ENCODE measurements around the gene MIB2.

MIB2 gene

DNA sequence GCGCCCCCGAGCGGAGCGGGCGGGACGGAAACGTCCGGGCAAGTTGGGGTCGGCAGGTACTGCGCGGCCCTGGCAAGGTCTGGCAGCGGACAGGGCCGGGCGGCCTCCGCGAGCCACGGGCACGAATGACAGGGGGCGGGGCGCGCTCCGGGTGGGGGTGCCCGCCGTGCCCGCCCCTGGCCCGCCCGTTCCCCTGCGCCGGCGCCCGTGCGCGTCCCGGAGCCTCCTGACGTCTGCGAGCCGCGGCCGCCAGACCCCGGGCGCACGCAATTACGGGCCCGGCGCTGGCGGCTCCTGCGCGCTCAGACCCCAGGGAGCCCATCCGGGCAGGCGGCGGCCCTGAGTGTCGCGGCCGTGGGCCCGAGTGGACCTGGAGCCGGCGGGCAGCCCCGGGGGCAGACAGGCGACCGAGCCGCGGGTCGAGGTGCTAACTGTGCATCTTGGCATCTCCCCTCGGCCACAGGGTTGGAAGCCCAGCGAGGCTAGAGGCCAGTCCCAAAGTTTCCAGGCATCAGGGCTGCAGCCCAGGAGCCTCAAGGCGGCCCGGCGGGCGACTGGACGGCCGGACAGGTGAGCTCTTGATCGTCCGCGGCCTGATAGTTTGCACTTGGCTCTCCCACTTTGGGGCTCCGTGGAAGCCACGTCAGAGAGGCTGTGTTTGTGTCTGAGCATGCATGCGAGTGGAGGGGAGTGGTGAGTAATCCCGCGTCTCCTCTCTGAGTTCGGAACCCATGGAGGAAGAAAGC is 918 bp downstream of the MIB2 start:
- peak; percentile 59 to 61 for DNase-seq

GRCh38 chr1:1616838-1617237 is 1.5 kb downstream of the MIB2 start:
- DNase-seq: no peak

DNA sequence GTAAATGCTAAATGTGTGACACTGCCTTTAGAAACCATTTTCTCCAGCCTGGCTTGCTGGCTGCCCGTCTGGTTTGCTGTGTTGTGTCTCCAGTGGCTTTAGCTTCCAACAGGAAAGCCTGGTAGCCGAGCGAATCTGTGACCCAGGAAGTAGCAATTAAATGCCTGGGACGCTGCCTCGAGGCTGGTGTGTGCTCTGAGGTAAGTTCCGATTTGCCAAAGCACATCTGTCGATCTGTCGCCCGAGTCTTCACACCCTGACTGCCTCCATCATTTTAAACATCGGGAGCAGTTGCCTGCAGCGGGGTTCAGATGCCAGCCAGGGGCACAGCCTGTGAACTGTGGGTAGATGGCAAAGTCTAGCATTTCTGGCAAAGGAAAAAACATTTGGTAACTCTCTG is 2.2 kb downstream of the MIB2 start:
- no peak for DNase-seq

DNA sequence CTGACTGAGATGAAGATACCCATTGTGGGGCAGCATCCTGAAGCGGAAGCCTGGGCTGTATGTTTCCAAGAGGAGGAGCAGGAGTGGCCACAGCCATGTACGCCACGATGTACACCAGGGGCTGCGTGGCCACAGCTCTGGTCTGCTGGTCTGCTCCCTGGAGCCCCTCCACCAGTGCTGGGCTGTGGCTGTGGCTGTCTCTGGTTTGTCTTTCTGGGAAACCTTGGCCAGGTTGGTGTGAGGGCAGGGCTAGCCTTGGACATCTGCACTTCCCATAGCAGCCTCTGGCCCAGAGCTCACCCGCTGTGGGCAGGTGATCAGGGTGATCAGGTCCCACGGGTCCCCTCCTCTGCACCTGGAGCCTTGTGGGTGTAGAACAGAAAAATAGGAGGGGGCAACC is 2.6 kb downstream of the MIB2 start:
- DNase-seq: no peak

DNA sequence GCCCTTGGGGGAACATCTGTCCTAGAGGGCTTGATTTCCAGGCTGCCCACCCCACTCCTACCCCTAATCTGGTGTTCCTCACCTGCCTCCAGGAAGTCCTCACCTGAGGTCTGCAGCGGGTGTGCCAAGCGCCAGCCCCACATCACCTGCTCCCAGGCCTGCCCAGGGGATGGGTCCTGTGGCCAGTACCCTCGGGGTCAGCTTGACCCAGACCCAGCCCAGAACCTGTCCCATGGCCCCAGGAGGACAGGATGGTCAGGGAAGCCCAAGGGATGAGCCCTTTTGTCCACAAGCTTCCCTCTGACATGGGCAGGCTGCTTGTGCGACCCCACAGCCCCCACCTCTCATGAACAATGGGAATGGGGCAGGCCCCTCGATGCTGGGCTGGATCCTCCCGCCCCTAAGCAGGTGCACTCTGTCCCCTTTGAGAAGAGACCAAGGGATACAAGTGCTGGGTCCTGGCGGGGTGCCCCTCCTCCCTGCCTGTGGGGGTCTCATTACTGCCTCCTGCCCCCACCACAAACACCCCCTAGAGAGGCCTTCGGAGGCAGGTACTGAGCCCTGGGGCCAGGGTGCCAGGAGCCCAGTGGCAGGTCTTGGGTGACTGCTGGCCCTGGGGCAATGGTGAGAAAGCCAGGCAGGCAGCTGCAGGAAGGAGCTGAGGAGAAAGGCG is 3.2 kb downstream of the MIB2 start:
- DNase-seq: no peak

- DNase-seq: no peak
Observed at GRCh38 chr1:1619917-1620361, 4.6 kb downstream of the MIB2 start.

DNA sequence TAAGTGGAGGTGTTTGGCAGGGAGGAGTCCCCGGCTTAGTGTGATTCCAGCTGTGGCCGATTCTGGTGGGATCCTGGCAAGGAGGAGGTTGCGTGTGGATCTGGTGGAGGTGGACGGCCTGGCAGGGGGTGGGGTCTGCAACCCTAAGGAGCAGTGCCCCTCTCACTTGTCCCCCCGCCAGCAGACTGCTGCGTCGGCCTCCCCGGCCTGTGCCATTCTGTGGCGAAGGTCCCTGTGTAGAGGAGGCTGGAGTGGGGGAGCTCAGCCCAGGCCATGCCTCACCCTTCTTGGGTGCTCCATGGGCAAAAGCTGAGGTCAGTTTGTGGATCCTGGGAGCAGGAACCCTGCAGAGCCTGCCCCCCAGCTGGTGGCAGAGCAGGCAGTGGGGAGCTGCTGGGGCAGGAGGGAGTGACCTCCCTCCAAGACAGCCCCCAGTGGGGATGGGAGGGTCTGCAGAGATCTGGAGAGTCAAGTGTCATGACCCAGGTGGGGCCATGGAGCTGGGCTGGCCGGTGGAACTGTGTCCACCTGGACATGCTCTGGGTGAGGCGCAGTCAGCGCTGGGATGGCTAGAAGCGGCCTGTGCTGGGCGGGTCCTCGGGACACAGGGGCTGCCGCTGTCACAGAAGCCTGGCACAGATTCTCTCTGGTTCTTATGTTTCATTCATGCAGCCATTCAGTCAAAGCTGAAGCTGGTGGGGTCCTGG is 5.3 kb downstream of the MIB2 start:
- DNase-seq: no peak

DNA sequence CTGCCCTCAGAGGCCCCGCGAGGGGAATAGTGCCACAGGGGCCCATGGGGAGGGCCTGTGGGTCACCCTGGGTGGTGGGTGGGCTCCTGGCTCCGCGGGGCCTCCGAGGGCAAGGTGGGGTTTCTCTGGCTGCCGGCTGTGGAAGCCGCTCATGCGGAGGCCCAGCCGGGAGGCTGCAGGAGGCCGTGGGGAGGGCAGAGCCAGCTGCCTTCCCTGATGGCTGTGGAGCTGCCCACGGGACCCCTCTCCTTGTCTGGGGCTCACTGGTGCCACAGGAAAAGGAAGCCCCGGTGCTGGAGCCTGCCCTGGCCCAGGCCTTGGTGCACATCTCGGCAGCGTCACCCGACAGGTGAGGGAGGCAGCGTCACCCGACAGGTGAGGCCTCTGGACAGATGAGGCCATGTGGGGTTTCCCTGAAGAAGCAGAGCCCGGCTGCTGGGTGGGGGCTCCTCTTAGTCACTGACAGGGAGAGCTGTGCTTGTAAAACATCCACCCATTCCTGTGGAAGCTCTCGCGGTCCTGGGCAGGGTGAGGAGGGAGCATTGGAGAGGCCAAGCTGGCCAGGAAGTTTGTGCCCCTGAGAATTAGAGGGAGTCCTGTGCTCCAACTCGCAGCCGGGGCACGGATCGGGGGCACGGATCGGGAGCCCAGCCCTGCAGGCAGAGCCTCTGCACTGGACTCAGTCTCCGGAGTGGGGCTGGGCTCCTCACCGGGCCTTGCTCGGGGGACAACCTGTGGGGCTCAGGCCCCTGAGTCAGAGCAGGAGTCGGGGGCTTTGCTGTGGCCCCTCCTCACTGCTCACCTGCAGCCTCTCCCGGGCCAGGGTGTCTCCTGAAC is 6.1 kb downstream of the MIB2 start:
- no peak for DNase-seq

DNA sequence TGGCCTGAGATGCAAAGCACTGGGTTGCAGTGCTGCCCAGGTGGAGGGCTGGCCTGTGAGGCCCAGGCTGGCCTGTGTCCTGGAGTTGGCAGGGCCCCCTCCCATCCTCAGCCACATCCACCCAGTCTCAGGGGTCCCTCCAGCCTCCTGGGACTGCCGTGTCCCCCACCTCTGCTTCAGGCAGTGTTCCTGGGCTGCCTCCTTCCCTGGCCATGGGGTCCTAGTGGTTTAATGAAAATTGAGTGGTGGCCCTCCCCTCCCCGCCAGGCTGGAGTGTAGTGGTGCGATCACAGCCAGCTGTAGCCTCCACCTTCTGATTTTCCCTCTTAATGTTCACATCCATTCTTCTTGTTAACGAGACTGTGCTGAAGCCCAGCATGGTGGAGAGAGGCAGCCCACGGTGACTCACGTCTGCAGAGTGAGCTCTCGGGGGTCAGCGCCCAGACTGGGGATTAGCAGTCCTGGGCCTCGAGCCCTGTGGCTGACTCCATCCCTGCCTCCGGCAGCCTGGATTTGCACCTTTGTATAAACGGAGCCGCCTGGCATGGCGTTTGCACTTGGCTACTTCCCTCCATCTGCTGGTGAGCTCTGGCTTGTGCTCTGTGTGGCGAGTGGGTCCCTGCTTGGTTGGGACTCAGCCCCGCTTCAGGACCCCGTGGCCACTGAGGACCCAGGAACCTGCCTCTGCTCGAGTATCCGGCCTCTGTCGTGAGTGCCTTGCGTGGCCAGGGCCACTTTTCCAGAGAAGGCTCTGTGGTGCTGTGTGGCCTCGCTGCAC is 6.9 kb downstream of the MIB2 start:
- no peak for DNase-seq

- no peak for DNase-seq
Observed at GRCh38 chr1:1622788-1623094, 7.4 kb downstream of the MIB2 start.

GRCh38 chr1:1623181-1623630 is 7.9 kb downstream of the MIB2 start:
- no peak for DNase-seq

GRCh38 chr1:1623631-1624442 is 8.5 kb downstream of the MIB2 start:
- DNase-seq: no peak

DNA sequence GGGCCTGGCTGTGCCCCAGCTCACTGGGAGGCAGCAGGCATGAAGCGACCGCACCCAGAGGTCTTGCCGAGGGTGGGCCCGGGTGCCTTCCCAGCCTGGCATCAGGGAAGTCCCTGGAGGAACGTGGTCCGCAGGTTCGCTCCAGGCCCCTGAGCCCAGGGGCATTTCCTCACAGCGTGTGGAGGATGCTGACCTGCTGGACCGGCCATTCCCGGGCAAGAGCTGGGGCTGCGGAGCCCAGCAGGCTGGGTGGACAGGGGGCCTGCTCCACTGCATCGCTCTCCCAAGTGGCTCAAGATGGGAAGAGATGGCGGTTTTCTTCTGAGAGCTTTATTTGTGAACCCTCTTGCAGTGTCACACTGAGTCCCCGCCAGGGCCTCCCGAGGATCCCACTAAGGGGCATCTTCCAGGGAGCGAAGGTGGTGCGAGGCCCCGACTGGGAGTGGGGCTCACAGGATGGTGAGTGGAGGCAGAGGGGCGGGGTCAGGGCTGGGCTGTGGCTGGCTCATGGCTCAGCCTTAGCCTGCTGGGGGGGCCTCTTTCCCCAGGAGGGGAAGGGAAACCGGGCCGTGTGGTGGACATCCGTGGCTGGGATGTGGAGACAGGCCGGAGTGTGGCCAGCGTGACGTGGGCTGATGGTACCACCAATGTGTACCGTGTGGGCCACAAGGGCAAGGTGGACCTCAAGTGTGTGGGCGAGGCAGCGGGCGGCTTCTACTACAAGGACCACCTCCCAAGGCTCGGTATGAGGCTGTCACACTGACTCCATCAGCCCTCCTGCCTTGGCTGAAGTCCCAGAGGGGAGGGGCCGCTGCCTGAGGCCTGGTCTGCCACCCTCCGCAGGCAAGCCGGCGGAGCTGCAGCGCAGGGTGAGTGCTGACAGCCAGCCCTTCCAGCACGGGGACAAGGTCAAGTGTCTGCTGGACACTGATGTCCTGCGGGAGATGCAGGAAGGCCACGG is 9.4 kb downstream of the MIB2 start:
- DNase-seq: no peak

- no peak for DNase-seq
Observed at GRCh38 chr1:1625404-1625775, 10.1 kb downstream of the MIB2 start.

DNA sequence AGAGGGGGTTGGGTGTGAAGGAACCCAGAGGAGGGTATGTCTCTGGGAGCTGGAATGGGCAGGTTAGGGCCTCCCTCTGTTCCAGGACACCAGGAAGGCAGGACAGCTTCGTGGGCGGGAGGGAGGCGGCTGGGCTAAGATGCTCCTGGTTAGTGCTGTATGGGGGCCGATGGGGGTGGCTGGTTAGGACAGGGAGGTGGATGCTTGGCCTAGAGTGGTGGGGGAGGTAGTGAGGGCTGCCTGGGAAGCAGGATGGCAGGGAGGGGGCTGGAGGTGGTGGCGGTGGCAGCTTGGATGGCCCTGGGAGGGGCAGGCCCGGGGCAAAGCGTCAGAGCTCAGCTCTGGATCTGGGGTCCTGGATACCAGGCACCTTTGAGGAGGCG is 10.5 kb downstream of the MIB2 start:
- DNase-seq: no peak

- DNase-seq: no peak
Observed at GRCh38 chr1:1626207-1627141, 11.2 kb downstream of the MIB2 start.

DNA sequence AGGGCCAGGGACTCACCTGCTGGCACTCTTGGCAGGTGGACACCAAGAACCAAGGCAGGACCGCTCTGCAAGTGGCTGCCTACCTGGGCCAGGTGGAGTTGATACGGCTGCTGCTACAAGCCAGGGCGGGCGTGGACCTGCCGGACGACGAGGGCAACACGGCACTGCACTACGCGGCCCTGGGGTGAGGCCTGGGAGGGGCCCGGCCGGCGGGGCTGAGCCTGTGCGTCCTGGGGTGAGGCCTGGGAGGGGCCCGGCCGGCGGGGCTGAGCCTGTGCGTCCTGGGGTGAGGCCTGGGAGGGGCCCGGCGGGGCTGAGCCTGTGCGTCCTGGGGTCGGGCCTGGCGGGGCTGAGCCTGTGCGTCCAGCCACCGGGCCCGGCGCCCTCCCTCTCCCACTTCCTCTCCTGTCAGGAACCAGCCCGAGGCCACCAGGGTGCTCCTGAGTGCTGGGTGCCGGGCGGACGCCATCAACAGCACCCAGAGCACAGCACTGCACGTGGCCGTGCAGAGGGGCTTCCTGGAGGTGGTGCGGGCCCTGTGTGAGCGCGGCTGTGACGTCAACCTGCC is 12.0 kb downstream of the MIB2 start:
- no peak for DNase-seq

DNA sequence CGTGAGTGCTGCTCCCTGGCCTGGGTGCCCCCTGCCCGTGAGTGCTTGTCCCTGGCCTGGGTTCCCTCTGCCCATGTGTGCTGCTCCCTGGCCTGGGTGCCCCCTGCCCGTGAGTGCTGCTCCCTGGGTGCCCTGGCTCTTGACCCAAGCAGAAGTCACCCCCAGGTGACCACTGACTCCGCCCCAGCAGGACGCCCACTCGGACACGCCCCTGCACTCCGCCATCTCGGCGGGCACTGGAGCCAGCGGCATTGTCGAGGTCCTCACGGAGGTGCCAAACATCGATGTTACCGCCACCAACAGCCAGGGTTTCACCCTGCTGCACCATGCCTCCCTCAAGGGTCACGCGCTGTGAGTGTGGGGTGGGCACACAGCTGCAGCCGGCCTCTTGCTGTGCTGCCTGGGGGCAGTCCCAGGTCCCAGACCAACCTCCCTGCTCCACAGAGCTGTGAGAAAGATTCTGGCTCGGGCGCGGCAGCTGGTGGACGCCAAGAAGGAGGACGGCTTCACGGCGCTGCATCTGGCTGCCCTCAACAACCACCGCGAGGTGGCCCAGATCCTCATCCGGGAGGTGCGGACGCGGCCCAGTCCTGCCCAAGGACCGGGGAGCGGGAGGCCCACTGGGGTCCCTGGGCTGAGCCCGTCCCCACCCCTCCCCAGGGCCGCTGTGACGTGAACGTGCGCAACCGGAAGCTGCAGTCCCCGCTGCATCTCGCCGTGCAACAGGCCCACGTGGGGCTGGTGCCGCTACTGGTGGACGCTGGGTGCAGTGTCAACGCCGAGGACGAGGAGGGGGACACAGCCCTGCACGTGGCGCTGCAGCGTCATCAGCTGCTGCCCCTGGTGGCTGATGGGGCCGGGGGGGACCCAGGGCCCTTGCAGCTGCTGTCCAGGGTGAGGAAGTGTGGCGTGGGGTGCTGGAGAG is 12.8 kb downstream of the MIB2 start:
- no peak for DNase-seq

All from CD4-positive, alpha-beta T cell treated with Interleukin-1 beta for 1 hour (primary cell).